HG02970 (cell line): ENCODE results near the gene ZIC3.

ENCODE experiments used
- ATAC-seq: cut with Tn5 transposase; IDR thresholded peaks from one replicate; pipeline ENCODE4 v1.9.1; 2021; ENCODE audit warnings: mild to moderate bottlenecking, moderate library complexity, moderate number of reproducible peaks; ENCODE audit not compliant: unreplicated experiment, low FRiP score

ZIC3 gene

GRCh38 chrX:137573324-137574101 is 7.6 kb downstream of the ZIC3 start:
- no peak for ATAC-seq

GRCh38 chrX:137574102-137574783 is 8.3 kb downstream of the ZIC3 start:
- no peak for ATAC-seq

GRCh38 chrX:137574784-137575293 is 8.9 kb downstream of the ZIC3 start:
- no peak for ATAC-seq

- ATAC-seq: no peak
Measured at GRCh38 chrX:137575596-137576255, 9.8 kb downstream of the ZIC3 start.

GRCh38 chrX:137587151-137587550 is 21.2 kb downstream of the ZIC3 start:
- ATAC-seq: no peak

GRCh38 chrX:137600769-137601168 is 34.8 kb downstream of the ZIC3 start:
- ATAC-seq: no peak
